Hindlimb muscle (tissue), 1 donor: ENCODE results near the gene AMBRA1. TPM values are rescaled to one million over a fixed set of nuclear protein-coding genes. Genes with fewer than 3 reads are reported as not detected.

Experiments
- DNase-seq: peaks from one replicate; pipeline ENCODE4 v3.0.0-alpha.2; 2013
- polyA plus RNA-seq: library from polyadenylated mRNA; unstranded; fragments of 120-200 nt; gene quantifications from one replicate; pipeline ENCODE4 v1.2.1, GENCODE V29; 2013; ENCODE audit not compliant: insufficient read length

The AMBRA1 gene, protein sequence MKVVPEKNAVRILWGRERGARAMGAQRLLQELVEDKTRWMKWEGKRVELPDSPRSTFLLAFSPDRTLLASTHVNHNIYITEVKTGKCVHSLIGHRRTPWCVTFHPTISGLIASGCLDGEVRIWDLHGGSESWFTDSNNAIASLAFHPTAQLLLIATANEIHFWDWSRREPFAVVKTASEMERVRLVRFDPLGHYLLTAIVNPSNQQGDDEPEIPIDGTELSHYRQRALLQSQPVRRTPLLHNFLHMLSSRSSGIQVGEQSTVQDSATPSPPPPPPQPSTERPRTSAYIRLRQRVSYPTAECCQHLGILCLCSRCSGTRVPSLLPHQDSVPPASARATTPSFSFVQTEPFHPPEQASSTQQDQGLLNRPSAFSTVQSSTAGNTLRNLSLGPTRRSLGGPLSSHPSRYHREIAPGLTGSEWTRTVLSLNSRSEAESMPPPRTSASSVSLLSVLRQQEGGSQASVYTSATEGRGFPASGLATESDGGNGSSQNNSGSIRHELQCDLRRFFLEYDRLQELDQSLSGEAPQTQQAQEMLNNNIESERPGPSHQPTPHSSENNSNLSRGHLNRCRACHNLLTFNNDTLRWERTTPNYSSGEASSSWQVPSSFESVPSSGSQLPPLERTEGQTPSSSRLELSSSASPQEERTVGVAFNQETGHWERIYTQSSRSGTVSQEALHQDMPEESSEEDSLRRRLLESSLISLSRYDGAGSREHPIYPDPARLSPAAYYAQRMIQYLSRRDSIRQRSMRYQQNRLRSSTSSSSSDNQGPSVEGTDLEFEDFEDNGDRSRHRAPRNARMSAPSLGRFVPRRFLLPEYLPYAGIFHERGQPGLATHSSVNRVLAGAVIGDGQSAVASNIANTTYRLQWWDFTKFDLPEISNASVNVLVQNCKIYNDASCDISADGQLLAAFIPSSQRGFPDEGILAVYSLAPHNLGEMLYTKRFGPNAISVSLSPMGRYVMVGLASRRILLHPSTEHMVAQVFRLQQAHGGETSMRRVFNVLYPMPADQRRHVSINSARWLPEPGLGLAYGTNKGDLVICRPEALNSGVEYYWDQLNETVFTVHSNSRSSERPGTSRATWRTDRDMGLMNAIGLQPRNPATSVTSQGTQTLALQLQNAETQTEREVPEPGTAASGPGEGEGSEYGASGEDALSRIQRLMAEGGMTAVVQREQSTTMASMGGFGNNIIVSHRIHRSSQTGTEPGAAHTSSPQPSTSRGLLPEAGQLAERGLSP (N-terminal part only)
- 15.1 TPM for polyA plus RNA-seq

- peak; percentile 92 for DNase-seq
Measured at GRCh38 chr11:46593550-46594373, at the start of gene AMBRA1. Gene AMBRA1, minus strand, starts transcription at chr11:46594023. Its CDS starts 45,643 bp downstream, at chr11:46548380.

- no peak for DNase-seq
Measured at GRCh38 chr11:46643531-46643930, 49.7 kb upstream of the AMBRA1 start.

DNA sequence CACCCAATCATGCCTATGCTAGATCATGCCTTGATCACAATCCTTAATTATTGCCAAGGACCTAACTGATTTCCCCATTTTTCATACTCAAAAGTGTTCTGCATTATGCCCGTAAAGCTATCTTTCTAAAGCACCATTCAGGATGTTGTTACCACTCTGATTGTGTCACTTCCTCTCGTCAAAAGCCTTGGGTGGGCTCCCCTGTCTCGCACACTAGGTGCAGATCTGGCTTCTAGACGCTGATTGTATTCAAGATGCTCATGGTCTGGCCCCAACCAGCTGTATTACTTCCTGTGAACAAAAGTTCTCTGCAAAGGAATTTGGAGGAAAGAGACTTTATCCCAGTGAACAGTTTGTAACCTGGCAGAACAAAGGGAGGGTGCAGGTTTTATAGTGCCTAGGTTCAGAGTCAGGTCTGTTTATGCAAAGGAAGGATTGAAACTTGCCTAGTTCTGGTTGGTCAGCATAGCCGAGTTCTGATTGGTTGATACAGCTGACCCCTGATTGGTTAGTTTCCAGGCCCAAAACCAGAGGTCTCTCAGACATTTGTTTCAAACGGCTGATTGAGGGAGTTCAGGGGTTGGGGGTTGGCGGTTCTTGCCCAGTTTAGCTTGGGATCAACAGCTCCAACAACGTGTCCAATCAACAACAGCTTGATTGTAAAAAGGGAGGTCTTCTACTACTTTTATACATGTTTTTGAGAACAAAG is 49.0 kb upstream of the AMBRA1 start:
- DNase-seq, result no peak

GRCh38 chr11:46641639-46642038 is 47.8 kb upstream of the AMBRA1 start:
- no peak for DNase-seq

- DNase-seq, result no peak
Measured at GRCh38 chr11:46640036-46640788, 46.4 kb upstream of the AMBRA1 start.

DNA sequence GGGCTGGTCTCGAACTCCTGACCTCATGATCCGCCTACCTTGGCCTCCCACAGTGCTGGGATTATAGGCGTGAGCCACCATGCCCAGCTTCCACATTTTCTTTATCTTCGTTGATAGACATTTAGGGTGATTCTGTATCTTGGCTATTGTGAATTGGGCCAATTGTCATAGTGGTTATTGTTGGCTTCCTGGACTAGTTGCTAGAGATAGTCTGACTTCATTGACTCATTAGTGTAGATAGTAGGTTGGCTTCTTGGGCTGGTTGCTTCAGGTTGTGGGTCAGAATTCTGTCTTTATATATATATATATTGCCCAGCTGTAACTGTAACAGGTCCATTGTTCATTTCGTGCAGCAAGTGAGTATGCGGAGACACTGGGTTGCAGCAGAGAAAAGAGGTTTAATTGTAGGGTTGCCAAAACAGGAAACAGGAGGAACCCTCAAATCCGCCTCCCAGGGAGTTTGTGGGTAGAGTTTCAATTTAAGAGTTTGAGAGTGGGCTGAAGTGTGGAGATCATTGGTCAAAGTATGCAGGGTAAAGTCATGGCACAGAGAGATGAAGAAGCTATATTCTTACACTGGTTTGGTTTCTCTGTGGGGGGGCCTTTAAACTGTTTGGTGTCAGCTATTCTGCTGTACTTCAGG is 45.5 kb upstream of the AMBRA1 start:
- no peak for DNase-seq

DNA sequence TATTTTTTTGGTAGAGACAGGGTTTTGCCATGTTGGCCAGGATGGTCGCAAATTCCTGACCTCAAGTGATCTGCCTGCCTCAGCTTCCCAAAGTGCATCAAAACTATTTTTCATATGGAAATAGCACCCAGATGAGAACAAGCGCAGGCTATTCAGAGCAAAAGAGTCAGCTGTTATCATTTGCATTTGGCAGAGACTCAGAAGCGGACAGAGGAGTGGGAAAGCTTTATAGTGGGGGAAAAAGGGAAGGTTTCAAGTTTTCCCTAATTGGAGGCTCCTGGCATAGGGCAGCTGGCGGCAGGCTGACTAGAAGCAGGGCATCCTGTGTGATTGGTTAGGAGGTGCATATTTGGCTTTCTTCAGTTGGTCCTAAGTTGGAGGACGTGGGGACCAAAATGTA is 43.7 kb upstream of the AMBRA1 start:
- no peak for DNase-seq

- DNase-seq, result no peak
Measured at GRCh38 chr11:46635557-46636139, 41.8 kb upstream of the AMBRA1 start.

- DNase-seq, result no peak
Measured at GRCh38 chr11:46633291-46634217, 39.7 kb upstream of the AMBRA1 start.

GRCh38 chr11:46632502-46632901 is 38.7 kb upstream of the AMBRA1 start:
- no peak for DNase-seq

DNA sequence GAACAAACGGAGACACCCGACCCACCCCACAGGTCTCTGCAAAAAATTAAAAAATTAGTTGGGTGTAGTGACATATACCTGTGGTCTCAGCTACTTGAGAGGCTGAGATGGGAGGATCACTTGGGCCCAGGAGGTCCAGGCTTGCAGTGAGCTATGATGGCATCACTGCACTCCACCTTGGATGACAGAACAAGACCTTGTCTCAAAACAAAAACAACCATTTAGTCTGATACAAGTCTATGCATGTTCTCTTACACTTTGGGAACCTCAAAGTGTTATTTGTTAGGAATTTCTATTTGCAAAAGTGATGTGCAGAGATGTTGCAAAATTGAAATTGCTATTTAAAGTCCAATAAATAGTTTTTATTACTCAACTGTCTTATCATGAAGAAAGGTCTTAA is 37.9 kb upstream of the AMBRA1 start:
- no peak for DNase-seq

GRCh38 chr11:46630237-46630636 is 36.4 kb upstream of the AMBRA1 start:
- DNase-seq, result no peak

DNA sequence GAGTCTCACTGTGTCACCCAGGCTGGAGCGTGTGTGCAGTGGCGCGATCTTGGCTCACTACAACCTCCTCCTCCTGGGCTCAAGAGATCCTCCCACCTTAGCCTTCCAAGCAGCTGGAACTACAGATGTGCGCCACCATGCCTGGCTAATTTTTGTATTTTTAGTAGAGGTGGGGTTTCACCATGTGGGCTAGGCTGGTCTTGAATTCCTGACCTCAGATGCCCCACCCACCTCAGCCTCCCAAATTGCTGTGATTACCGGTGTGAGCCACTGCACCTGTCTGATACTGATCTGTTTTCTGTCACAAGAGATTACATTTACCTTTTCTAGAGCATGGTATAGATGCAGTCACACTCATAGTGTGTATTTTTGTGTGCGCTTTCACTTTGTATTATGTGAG is 35.1 kb upstream of the AMBRA1 start:
- no peak for DNase-seq

GRCh38 chr11:46625406-46625805 is 31.6 kb upstream of the AMBRA1 start:
- DNase-seq, result no peak

DNA sequence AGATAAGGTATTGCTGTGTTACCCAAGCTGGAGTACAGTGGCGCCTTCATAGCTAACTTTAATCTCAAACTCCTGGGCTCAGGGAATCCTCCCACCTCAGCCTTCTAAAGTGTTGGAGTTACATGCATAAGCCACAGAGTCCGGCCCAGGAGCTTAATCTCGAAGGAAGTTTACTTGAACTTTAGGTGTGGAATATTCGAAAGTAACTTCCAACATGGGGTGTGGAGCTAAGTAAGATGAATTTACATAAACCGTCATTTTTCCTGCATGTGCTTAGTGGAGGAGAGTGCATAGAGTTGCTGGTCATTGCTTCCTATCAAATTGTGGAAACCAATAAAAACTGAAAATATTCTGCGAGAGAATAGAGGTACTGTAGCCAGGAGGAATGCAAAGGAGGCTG is 25.0 kb upstream of the AMBRA1 start:
- no peak for DNase-seq

DNA sequence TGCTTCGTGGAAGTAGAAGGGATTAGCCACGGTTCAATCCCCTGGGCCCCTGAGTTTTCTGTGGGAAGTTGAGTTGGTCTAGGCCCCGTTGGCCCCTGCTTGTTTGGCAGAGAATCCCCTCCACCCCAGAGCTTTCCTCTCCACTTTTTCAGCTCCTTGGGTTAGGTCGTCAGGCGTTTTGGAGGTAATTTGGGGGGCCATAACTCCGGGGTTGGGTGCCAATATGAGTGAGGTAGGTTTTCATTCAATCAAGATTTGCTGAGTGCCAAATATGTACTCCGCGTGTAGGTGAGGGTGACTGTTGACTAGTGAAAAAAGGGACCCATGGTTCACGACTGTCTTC is 24.1 kb upstream of the AMBRA1 start:
- no peak for DNase-seq

DNA sequence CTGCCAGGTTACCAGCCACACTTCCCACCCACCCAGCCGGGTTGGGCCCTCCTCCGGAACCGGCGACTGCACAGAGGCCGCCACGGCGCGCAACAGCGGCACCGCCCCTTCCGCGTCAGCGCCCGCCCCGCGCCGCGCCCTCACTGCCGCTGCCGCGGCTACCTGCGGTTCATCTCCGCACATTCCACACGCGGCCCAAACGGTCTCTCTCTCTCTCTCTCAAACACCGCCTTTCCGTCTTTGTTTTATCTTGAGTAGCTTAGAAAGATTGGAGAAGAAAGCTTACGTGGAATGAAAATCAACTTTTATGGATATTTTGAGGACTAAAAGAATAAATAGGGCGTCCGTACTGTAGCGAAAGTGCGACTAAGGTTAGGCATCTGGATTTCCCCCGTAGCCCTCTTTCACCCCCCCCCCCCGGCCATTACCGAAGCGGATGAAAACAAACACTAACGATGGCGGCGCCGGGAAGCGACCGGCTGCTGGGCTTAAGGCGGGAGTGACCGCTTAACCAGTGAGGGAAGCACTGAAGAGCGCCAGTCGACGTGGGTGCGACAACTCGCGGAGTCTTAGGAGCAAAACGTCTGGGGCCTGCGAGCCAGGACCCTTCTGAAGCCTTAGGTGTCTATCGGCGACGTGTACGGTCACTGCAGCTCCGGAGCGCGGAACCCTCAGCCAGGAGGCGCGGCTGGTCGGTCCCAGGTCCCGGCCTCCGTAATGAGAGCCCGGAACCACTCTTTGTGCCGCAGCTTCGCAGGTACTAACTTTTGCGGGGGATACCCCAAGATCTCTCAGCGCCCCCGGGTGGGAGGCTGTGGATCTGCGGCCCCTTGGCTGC is 23.5 kb upstream of the AMBRA1 start, which contains the start of the genes ATG13 and HARBI1:
Gene ATG13, plus strand, starts transcription at position 420 of the 838 bp plus-strand sequence. CDS start 26,739 bp downstream, outside the sequence.
Gene HARBI1, minus strand, starts transcription at position 94 of the 838 bp plus-strand sequence. CDS start 990 bp downstream, outside the sequence.
- DNase-seq, result peak; percentile 92
